Lung (tissue), 12 donors: ENCODE measurements around the gene RNASEH1. TPM values are rescaled to one million over a fixed set of nuclear protein-coding genes. Genes with fewer than 3 reads are reported as not detected.

Source experiments
- ATAC-seq: fragments of 200-7000 bp; cut with Tn5 transposase; one replicate; pipeline ENCODE4 v1.9.1; 2020; ENCODE audit warnings: moderate number of reproducible peaks; ENCODE audit not compliant: insufficient read depth, low FRiP score
- DNase-seq, 3 donors: peaks; one replicate each; pipeline ENCODE4 v3.0.0-alpha.2; 2013 to 2017
- H3K27ac ChIP-seq, 2 donors: one replicate each; pipeline ENCODE4 v1.5.1; 2013; ENCODE audit warnings: mild to moderate bottlenecking in 2 of 2, moderate library complexity in 2 of 2, control low read depth in 1 of 2, inconsistent platforms in 1 of 2, low read depth in 1 of 2, low read length in 1 of 2
- H3K27me3 ChIP-seq, 3 donors: one replicate each; pipeline ENCODE4 v1.5.1; 2013; ENCODE audit warnings: low read length in 2 of 3; ENCODE audit not compliant: control insufficient read depth in 3 of 3, insufficient read depth in 3 of 3
- H3K36me3 ChIP-seq, 4 donors: one replicate each; pipeline ENCODE4 v1.5.1; 2013; ENCODE audit warnings: low read length in 4 of 4, mild to moderate bottlenecking in 1 of 4, moderate library complexity in 1 of 4; ENCODE audit not compliant: control insufficient read depth in 4 of 4, insufficient read depth in 4 of 4
- H3K4me1 ChIP-seq, 5 donors: one replicate each; pipeline ENCODE4 v1.5.1; 2013; ENCODE audit warnings: low read length in 5 of 5, mild to moderate bottlenecking in 2 of 5, moderate library complexity in 1 of 5; ENCODE audit not compliant: control insufficient read depth in 5 of 5, insufficient read depth in 5 of 5
- H3K4me3 ChIP-seq: one replicate; pipeline ENCODE4 v1.5.1; 2013; ENCODE audit warnings: mild to moderate bottlenecking, control low read depth, moderate library complexity
- H3K9ac ChIP-seq, 2 donors: one replicate each; pipeline ENCODE4 v1.5.1; 2013; ENCODE audit warnings: low read length in 2 of 2, control low read depth in 1 of 2; ENCODE audit not compliant: insufficient read depth in 1 of 2
- H3K9me3 ChIP-seq, 4 donors: one replicate each; pipeline ENCODE4 v1.5.1; 2013; ENCODE audit warnings: low read length in 3 of 4, mild to moderate bottlenecking in 1 of 4, moderate library complexity in 1 of 4; ENCODE audit not compliant: control insufficient read depth in 4 of 4, insufficient read depth in 3 of 4
- WGBS, 2 donors: extraction: QIAGEN DNeasy Blood & Tissue Kit; methylation state at CpG; one replicate each; pipeline ENCODE4 v1.1.7; 2013; 5-methylcytosine and 5-hydroxymethylcytosine counted together
- polyA plus RNA-seq, 2 donors: library from polyadenylated mRNA; stranded (reverse); fragments of 200-250 nt; gene quantifications; one replicate each; pipeline ENCODE4 v1.2.1, GENCODE V29; 2013
- total RNA-seq, 2 donors: library from RNA; depleted of rRNA in 1 of 2; stranded (reverse); fragments of >200 nt in 1 of 2; gene quantifications; one replicate each; pipeline ENCODE4 v1.2.1, GENCODE V29; 2014 to 2021
- TF ChIP-seq, protein P1 (sequence below): IDR thresholded peaks from 2 replicates; pipeline ENCODE4 v1.5.1; 2012; ENCODE audit warnings: mild to moderate bottlenecking; ENCODE audit errors: control extremely low read depth, extremely low read depth
- donor health status: control.
- donor health status: control.
- donor health status: Bipolar disorder and iron deficiency.
- donor health status: healthy.
- donor health status: DM: yes; HTN: yes; CAD: no.

The RNASEH1 gene
- total and polyA plus RNA-seq, 4 donors: 9.6 to 24.5 (median 15.2) TPM

DNA sequence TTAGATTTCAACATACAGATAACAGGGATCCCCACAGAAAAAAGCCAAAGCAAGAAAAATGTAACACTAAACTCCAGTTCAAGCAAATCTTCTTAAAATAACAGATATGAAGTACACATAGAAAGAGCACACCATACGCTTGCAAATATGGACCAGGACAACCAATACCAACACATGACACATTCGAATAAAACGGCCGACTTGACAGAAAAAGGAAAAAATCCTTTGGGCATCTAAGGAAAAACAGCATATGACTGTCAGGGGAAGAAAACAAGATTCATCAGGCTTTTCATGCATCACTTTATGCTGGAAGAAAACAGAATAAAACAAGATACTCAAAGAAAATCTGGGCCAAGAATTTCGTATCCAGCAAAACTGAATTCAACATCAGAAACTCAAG, 16.0 kb downstream of the RNASEH1 start:
- Histone ChIP-seq H3K4me3 (no peak overlapping the region), H3K27me3 (no peaks in the 10 kb centered on the region), H3K27ac (no peak overlapping the region), H3K9ac (no peak overlapping the region), H3K4me1 (no peaks in the 10 kb centered on the region), H3K36me3 (peaks cover 26 to 29% (median 27%) of the 10 kb centered on the region in 4 donors), H3K9me3 (no peaks in the 10 kb centered on the region)
- ATAC-seq (no peak), DNase-seq (no peak)
- TF ChIP-seq, protein P1, sequence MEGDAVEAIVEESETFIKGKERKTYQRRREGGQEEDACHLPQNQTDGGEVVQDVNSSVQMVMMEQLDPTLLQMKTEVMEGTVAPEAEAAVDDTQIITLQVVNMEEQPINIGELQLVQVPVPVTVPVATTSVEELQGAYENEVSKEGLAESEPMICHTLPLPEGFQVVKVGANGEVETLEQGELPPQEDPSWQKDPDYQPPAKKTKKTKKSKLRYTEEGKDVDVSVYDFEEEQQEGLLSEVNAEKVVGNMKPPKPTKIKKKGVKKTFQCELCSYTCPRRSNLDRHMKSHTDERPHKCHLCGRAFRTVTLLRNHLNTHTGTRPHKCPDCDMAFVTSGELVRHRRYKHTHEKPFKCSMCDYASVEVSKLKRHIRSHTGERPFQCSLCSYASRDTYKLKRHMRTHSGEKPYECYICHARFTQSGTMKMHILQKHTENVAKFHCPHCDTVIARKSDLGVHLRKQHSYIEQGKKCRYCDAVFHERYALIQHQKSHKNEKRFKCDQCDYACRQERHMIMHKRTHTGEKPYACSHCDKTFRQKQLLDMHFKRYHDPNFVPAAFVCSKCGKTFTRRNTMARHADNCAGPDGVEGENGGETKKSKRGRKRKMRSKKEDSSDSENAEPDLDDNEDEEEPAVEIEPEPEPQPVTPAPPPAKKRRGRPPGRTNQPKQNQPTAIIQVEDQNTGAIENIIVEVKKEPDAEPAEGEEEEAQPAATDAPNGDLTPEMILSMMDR: no peak
- WGBS, 2 donors: 94 to 98% methylated on average over 5 of the region's 5 CpGs

DNA sequence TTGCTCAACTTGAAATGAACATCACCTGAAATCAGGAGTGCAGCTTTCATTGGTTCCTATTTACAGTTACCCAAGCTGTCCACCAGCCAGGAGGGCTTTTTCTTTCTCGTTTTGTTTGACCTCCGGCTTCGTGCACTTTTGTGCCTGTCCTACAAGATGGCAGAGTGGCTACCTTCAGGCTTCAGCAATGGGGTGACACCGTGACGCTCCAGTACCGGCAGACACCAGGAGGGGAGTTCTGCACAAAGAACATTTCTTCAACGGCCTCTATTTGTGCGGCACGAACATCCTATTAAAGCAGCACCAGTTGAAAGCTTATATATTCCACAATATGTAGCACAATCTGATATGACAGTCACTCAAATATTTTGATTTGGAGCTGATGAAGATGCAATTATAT, 18.3 kb downstream of the RNASEH1 start:
- TF ChIP-seq, protein P1: no peak
- ATAC-seq: no peak
- no peaks in the 10 kb centered on the region for H3K27me3 ChIP-seq

DNA sequence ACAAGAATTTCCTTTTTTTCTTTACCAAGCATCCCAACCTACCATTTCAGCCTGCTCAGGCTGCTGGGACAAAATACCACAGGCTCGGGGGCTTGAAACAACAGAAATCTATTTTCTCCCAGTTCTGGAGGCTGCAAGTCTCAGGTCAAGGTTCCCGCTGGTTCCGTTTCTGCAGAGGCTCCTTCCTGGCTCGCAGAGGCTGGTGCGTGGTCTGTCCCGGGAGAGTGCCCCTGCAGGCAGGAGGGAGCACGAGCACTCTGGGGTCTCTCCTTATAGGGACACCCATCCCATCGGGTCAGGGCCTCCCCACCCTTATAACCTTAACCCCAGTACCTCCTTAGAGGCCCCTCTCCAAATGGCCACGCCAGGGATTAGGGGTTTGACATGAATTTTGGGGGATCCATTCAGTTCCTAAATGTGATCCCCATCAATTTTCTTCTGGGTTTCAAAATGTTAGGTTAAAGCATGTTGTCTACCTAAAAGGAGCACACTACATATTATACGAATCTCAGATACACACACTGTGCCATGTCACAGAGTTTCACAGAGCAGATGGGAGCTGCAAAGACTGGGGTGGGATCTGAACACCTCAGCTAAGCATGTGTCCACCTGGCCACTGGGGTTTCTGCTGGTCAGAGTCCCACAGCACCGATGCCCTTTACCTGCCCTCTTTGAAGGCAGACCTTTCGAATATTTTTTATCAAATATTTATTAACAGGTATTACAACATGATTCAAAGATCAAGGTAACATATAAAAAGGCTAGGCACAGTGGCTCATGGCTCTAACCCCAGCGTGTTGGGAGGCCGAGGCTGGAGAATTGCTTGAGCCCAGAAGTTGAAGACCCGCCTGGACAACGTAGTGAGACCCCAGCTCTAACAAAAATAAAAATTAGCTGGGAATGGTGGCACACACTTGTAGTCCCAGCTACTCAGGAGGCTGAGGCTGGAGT, 21.2 kb downstream of the RNASEH1 start:
- TF ChIP-seq, protein P1: no peak
- Histone ChIP-seq H3K9me3 (no peaks in the 10 kb centered on the region), H3K9ac (peak overlapping the region; percentile 89 to 92), H3K4me3 (no peak overlapping the region), H3K27ac (peak overlapping the region; percentile 93 to 95), H3K4me1 (peaks cover 6 to 17% (median 7%) of the 10 kb centered on the region in 5 donors), H3K36me3 (peaks cover 5 to 10% (median 8%) of the 10 kb centered on the region in 4 donors), H3K27me3 (no peaks in the 10 kb centered on the region)
- 64 to 70% methylated on average over 16 of the region's 16 CpGs for whole genome bisulfite sequencing, 2 donors
- ATAC-seq (peak; percentile 37), DNase-seq (peak; percentile 65 to 73 (median 68))

More for the DNA sequence above, 18.3 kb downstream of the RNASEH1 start:
- Histone ChIP-seq H3K9me3 (no peaks in the 10 kb centered on the region), H3K4me1 (peaks cover 4 to 17% (median 6%) of the 10 kb centered on the region in 5 donors), H3K27ac (no peak overlapping the region), H3K4me3 (no peak overlapping the region), H3K36me3 (peaks cover 13 to 22% (median 16%) of the 10 kb centered on the region in 4 donors), H3K9ac (no peak overlapping the region)
- DNase-seq: no peak
- 91 to 92% methylated on average over 9 of the region's 9 CpGs for WGBS, 2 donors
